ENCODE data around the gene CARNS1. TPM values are rescaled to one million over a fixed set of nuclear protein-coding genes. Genes with fewer than 3 reads are reported as not detected.

Gene CARNS1
- total RNA-seq, 3 donors from 2014 or later (not counting 1 experiment from before 2014, with no cell fraction given), result 25.0 to 29.0 (median 25.0) TPM

DNA sequence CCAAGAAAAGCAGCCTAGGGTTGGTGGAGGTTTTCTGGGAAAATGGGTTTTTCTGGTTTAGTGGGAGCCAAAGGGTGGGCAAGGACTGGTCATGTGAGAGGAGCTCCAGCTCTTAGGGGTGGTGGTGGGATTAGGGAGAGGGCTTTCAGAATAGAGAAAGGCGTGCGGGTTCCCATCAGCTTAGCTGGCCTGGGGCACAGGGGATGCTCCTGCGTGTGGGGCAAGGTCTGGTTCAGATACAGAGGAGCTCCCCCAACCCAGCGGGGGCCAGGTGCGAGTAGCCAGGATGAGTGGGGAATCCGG lies 52.9 kb downstream of the CARNS1 start:
- no peaks in the 10 kb centered on the region for H3K9me3 Mint-ChIP-seq
- intact Hi-C loops (cut with micrococcal nuclease), result loop anchor here (5.0 kb wide), 1 partner anchor 66 kb away; the partner anchor contains the start of genes PPP1CA and TBC1D10C
- peaks cover 6% of the 10 kb centered on the region for H3K36me3 ChIP-seq (ENCODE audit: control insufficient read depth, insufficient read depth, low read length)
- H3K4me3 Mint-ChIP-seq, result peak overlapping the region; percentile 85
- ATAC-seq (no peak), DNase-seq (peak in 1 of 2 donors; percentile 46)
- no peaks in the 10 kb centered on the region for H3K9me3 ChIP-seq (ENCODE audit: control insufficient read depth, insufficient read depth, low read length)
- H3K27me3 Mint-ChIP-seq (ENCODE audit: low read depth in 2 of 2), result no peaks in the 10 kb centered on the region
- peak overlapping the region; percentile 58 for H3K4me3 ChIP-seq (ENCODE audit: low read length)
- peaks cover 12 to 37% of the 10 kb centered on the region in 2 donors for H3K4me1 Mint-ChIP-seq
- 4% methylated on average over 6 of the region's 6 CpGs for WGBS (ENCODE audit: insufficient coverage)
- peak overlapping the region; percentile 38 for H3K27ac ChIP-seq (ENCODE audit: low read length)
- peaks cover 42% of the 10 kb centered on the region for H3K4me1 ChIP-seq (ENCODE audit: control insufficient read depth, insufficient read depth, low read length)
- TF ChIP-seq, protein P1, sequence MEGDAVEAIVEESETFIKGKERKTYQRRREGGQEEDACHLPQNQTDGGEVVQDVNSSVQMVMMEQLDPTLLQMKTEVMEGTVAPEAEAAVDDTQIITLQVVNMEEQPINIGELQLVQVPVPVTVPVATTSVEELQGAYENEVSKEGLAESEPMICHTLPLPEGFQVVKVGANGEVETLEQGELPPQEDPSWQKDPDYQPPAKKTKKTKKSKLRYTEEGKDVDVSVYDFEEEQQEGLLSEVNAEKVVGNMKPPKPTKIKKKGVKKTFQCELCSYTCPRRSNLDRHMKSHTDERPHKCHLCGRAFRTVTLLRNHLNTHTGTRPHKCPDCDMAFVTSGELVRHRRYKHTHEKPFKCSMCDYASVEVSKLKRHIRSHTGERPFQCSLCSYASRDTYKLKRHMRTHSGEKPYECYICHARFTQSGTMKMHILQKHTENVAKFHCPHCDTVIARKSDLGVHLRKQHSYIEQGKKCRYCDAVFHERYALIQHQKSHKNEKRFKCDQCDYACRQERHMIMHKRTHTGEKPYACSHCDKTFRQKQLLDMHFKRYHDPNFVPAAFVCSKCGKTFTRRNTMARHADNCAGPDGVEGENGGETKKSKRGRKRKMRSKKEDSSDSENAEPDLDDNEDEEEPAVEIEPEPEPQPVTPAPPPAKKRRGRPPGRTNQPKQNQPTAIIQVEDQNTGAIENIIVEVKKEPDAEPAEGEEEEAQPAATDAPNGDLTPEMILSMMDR (IDR thresholded peaks at IDR 0.05), result no peak
- no peaks in the 10 kb centered on the region for H3K27me3 ChIP-seq (ENCODE audit: control insufficient read depth, insufficient read depth, low read length)
- H3K36me3 Mint-ChIP-seq, result no peaks in the 10 kb centered on the region
- peak overlapping the region; percentile 66 to 82 for H3K27ac Mint-ChIP-seq

GRCh38 chr11:67468759-67469507 lies 53.5 kb downstream of the CARNS1 start, which contains the start of gene TMEM134:
Gene TMEM134, minus strand, starts transcription at chr11:67469251. Its CDS starts 59 bp downstream, at chr11:67469192.
- Histone ChIP-seq H3K27ac (ENCODE audit: low read length) (peak within 1 kb of the TSS; percentile 89), H3K9me3 (ENCODE audit: control insufficient read depth, insufficient read depth, low read length) (no peaks in the 10 kb centered on the region), H3K4me3 (ENCODE audit: low read length) (peak within 1 kb of the TSS; percentile 66), H3K4me1 (ENCODE audit: control insufficient read depth, insufficient read depth, low read length) (peaks cover 38% of the 10 kb centered on the region), H3K27me3 (ENCODE audit: control insufficient read depth, insufficient read depth, low read length) (no peaks in the 10 kb centered on the region), H3K36me3 (ENCODE audit: control insufficient read depth, insufficient read depth, low read length) (peaks cover 6% of the 10 kb centered on the region)
- TF ChIP-seq, protein P1 (IDR thresholded peaks at IDR 0.05), result no peak
- WGBS (ENCODE audit: insufficient coverage), result under 1% methylated on average over 76 of the region's 76 CpGs
- Mint-ChIP-seq H3K9me3 (no peaks in the 10 kb centered on the region), H3K27ac (peak within 1 kb of the TSS; percentile 78 to 82), H3K4me1 (peaks cover 12 to 37% of the 10 kb centered on the region in 2 donors), H3K27me3 (ENCODE audit: low read depth in 2 of 2) (no peaks in the 10 kb centered on the region), H3K36me3 (no peaks in the 10 kb centered on the region), H3K4me3 (peak within 1 kb of the TSS; percentile 85)
- ATAC-seq (peak; percentile 84 to 94 (median 84)), DNase-seq (peak; percentile 88 to 94)
- intact Hi-C loops (cut with micrococcal nuclease), result loop anchor here (1.0 to 5.0 kb wide), 3 partner anchors 13 to 67 kb away; partner anchors contain the start of genes PPP1CA and TBC1D10C

GRCh38 chr11:67469508-67469811 lies 54.0 kb downstream of the CARNS1 start:
- Mint-ChIP-seq H3K4me1 (peaks cover 12 to 33% of the 10 kb centered on the region in 2 donors), H3K9me3 (no peaks in the 10 kb centered on the region), H3K27ac (peak overlapping the region; percentile 78 to 82), H3K36me3 (no peaks in the 10 kb centered on the region), H3K27me3 (ENCODE audit: low read depth in 2 of 2) (no peaks in the 10 kb centered on the region), H3K4me3 (peak overlapping the region; percentile 72)
- peaks cover 33% of the 10 kb centered on the region for H3K4me1 ChIP-seq (ENCODE audit: control insufficient read depth, insufficient read depth, low read length)
- peaks cover 6% of the 10 kb centered on the region for H3K36me3 ChIP-seq (ENCODE audit: control insufficient read depth, insufficient read depth, low read length)
- TF ChIP-seq, protein P1 (IDR thresholded peaks at IDR 0.05), result no peak
- intact Hi-C loops (cut with micrococcal nuclease), result loop anchor here (1.0 to 5.0 kb wide), 3 partner anchors 13 to 67 kb away; partner anchors contain the start of genes PPP1CA and TBC1D10C
- DNase-seq (no peak), ATAC-seq (no peak)
- H3K4me3 ChIP-seq (ENCODE audit: low read length), result peak overlapping the region; percentile 66
- no peaks in the 10 kb centered on the region for H3K27me3 ChIP-seq (ENCODE audit: control insufficient read depth, insufficient read depth, low read length)
- 22% methylated on average over 9 of the region's 9 CpGs for WGBS (ENCODE audit: insufficient coverage)
- H3K27ac ChIP-seq (ENCODE audit: low read length), result peak overlapping the region; percentile 89
- no peaks in the 10 kb centered on the region for H3K9me3 ChIP-seq (ENCODE audit: control insufficient read depth, insufficient read depth, low read length)
